ENCODE measurements around the gene CYP3A4. TPM values are rescaled to one million over a fixed set of nuclear protein-coding genes. Genes with fewer than 3 reads are reported as not detected.

The CYP3A4 gene
- total and polyA plus RNA-seq, 2 of the 13 experiments (the other 11 are each of a cell fraction or from before 2014, with no cell fraction given): 0.11 to 0.24 TPM

DNA sequence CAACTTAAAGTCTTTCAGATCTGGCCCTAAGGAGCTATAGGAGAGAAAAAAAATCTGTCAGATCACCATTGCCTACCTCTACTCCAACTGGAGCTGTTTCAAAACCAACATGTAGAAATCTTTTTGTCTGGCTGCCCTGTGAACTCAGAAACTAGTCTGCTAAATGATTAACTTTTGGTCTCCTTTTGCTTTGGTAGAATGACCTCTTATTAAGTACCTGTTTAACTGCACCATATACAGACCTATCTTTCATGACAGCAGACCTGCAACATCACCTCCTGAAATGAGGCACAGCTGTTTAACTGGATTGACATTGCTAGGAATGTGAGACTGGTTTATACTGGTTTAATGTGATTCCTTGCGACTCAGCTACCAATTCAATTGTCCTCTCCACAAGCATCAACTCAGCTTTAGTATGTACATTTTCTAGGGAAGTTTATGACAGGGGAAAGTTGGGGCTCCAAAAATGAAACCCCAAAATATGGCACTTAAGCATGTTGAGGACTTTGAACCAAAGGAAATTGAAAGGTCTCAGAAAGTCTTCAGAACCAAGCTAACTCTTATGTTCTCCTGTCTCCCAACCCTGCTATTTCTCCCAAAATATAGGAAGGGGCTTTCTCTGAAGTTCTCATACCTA is 45.7 kb upstream of the CYP3A4 start (continued):
- TF ChIP-seq, protein P1, sequence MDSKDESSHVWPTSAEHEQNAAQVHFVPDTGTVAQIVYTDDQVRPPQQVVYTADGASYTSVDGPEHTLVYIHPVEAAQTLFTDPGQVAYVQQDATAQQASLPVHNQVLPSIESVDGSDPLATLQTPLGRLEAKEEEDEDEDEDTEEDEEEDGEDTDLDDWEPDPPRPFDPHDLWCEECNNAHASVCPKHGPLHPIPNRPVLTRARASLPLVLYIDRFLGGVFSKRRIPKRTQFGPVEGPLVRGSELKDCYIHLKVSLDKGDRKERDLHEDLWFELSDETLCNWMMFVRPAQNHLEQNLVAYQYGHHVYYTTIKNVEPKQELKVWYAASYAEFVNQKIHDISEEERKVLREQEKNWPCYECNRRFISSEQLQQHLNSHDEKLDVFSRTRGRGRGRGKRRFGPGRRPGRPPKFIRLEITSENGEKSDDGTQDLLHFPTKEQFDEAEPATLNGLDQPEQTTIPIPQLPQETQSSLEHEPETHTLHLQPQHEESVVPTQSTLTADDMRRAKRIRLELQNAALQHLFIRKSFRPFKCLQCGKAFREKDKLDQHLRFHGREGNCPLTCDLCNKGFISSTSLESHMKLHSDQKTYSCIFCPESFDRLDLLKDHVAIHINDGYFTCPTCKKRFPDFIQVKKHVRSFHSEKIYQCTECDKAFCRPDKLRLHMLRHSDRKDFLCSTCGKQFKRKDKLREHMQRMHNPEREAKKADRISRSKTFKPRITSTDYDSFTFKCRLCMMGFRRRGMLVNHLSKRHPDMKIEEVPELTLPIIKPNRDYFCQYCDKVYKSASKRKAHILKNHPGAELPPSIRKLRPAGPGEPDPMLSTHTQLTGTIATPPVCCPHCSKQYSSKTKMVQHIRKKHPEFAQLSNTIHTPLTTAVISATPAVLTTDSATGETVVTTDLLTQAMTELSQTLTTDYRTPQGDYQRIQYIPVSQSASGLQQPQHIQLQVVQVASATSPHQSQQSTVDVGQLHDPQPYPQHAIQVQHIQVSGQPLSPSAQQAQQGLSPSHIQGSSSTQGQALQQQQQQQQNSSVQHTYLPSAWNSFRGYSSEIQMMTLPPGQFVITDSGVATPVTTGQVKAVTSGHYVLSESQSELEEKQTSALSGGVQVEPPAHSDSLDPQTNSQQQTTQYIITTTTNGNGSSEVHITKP (CRISPR knock-in tag; IDR thresholded peaks at IDR 0.05; ENCODE audit: low read depth): no peak
- TF ChIP-seq, protein P2, sequence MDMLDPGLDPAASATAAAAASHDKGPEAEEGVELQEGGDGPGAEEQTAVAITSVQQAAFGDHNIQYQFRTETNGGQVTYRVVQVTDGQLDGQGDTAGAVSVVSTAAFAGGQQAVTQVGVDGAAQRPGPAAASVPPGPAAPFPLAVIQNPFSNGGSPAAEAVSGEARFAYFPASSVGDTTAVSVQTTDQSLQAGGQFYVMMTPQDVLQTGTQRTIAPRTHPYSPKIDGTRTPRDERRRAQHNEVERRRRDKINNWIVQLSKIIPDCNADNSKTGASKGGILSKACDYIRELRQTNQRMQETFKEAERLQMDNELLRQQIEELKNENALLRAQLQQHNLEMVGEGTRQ (IDR thresholded peaks at IDR 0.05; ENCODE audit: low read depth, low read length): no peak
- TF ChIP-seq, protein P2 (CRISPR knock-in tag; IDR thresholded peaks at IDR 0.05; ENCODE audit: borderline replicate concordance): no peak
- no peak for TF ChIP-seq SCMH1 (CRISPR knock-in tag; IDR thresholded peaks at IDR 0.05; ENCODE audit: borderline replicate concordance)
- TF ChIP-seq ZNF138 (CRISPR knock-in tag; IDR thresholded peaks at IDR 0.05; ENCODE audit: low read depth): no peak
- TF ChIP-seq, protein P3, sequence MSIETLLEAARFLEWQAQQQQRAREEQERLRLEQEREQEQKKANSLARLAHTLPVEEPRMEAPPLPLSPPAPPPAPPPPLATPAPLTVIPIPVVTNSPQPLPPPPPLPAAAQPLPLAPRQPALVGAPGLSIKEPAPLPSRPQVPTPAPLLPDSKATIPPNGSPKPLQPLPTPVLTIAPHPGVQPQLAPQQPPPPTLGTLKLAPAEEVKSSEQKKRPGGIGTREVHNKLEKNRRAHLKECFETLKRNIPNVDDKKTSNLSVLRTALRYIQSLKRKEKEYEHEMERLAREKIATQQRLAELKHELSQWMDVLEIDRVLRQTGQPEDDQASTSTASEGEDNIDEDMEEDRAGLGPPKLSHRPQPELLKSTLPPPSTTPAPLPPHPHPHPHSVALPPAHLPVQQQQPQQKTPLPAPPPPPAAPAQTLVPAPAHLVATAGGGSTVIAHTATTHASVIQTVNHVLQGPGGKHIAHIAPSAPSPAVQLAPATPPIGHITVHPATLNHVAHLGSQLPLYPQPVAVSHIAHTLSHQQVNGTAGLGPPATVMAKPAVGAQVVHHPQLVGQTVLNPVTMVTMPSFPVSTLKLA (IDR thresholded peaks at IDR 0.05): no peak
- TF ChIP-seq ZGPAT (CRISPR knock-in tag; IDR thresholded peaks at IDR 0.05): no peak; the same call in 1 of the 2 replicates
- TF ChIP-seq KAT7 (CRISPR knock-in tag; IDR thresholded peaks at IDR 0.05; ENCODE audit: borderline replicate concordance): no peak
- no peak for TF ChIP-seq HOXA7 (CRISPR knock-in tag; IDR thresholded peaks at IDR 0.05)
- no peak for TF ChIP-seq XBP1 (CRISPR knock-in tag; IDR thresholded peaks at IDR 0.05)
- no peak for TF ChIP-seq ZNF83 (CRISPR knock-in tag; IDR thresholded peaks at IDR 0.05; ENCODE audit: borderline replicate concordance)
- peak; percentile 8; the same call in 1 of the 2 replicates for TF ChIP-seq ELF3 (CRISPR knock-in tag; IDR thresholded peaks at IDR 0.05)
- TF ChIP-seq, protein P4, sequence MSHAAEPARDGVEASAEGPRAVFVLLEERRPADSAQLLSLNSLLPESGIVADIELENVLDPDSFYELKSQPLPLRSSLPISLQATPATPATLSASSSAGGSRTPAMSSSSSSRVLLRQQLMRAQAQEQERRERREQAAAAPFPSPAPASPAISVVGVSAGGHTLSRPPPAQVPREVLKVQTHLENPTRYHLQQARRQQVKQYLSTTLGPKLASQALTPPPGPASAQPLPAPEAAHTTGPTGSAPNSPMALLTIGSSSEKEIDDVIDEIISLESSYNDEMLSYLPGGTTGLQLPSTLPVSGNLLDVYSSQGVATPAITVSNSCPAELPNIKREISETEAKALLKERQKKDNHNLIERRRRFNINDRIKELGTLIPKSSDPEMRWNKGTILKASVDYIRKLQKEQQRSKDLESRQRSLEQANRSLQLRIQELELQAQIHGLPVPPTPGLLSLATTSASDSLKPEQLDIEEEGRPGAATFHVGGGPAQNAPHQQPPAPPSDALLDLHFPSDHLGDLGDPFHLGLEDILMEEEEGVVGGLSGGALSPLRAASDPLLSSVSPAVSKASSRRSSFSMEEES (CRISPR knock-in tag; IDR thresholded peaks at IDR 0.05): no peak
- TF ChIP-seq ATAD3A (CRISPR knock-in tag; IDR thresholded peaks at IDR 0.05): no peak
- peak; percentile 53; the same call in 1 of the 2 replicates for TF ChIP-seq HDAC2 (CRISPR knock-in tag; IDR thresholded peaks at IDR 0.05)
- no peak for TF ChIP-seq ZNF446 (CRISPR knock-in tag; IDR thresholded peaks at IDR 0.05)
- no peak for TF ChIP-seq ZNF503 (CRISPR knock-in tag; IDR thresholded peaks at IDR 0.05)

Data from HepG2 (cell line).